GM21526 (cell line): ENCODE data around the gene HDAC11.

Experiments used
- ATAC-seq: cut with Tn5 transposase; IDR thresholded peaks from one replicate; pipeline ENCODE4 v1.9.1; 2021; ENCODE audit warnings: moderate library complexity; ENCODE audit not compliant: unreplicated experiment, low FRiP score

Gene HDAC11

DNA sequence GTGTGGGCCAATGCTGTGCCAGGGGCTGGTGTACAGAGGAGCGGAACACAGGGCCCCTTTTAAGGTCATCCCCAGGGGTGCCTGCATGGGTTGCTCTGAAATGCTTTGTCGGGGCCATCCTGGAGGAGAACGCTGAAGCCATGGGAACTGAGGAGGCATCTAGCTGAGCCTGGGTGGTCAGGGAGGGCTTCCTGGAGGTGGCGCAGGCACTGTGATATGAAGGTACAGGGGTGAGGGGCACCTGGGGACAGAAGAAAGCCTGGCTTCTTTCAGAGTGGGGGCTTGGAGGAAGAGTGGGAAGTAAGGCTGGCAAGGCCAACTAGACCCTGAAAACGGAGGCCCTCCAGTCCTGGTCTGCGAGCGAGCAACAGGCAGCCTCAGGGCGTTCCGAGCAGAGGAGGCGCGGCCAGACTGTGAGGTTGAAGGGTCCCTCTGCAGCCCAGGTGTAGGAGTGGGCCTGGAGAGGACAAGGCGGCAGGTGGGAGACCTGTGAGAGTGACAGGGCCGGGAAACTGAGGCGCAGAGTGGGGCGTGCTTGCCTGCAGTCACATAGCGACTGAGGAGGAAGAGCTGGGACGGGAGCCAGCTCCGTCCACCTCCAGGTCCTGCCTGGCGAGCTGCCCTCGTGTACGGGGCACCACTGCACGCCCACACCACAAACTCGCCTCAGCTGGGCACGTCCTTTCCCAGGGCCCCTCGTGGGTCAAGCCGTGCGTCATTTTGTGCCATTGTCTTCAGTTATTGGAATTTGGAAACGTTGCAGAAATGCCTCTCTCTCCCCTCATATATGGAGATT is 72.9 kb downstream of the HDAC11 start:
- no peak for ATAC-seq

DNA sequence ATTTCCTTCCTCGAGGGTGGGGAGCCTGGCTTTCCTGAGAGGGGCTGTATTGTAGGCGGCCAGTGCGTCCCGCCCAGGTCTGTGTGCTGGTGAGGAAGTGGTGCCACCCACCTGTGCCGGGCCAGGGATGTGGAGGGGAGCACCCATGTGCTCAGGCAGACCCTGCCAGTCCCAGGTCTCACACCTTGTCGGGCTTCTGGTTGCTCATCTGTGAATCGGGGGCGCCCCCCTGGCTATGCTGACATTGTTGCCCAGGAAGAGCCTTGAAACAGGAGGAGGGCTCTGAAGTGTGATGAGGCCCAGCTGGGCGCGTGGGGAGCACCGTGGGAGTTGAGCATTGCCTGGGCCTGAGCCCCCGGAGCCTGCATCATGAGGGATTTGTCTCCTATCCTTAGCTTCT is 73.6 kb downstream of the HDAC11 start:
- no peak for ATAC-seq

DNA sequence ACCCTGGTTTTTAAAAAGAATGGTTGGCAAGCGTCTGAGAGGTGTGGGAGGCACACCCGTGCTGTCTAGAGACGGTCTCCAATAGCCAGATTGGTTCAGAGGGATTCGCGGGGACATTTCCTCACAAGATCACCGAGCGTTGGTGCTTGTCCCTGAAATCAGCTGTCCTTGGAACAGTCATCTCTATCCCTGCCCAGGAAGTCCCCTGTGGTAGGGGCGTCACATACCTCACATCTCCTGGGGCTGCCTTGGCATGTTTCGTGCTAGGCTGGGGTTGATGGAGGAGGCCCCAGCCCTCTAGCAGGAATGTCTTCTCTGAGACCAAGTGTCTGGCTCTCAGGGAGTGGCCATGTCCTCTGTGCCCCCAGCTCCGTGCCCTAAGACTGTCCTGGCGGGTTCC is 75.6 kb downstream of the HDAC11 start:
- no peak for ATAC-seq
